ENCODE measurements around the gene SIRT7.

GRCh38 chr17:81934098-81934757 is 16.3 kb upstream of the SIRT7 start:
- TF ChIP-seq CTCF (IDR thresholded peaks at IDR 0.05) (no peak), POLR2A (IDR thresholded peaks at IDR 0.05) (no peak)
